Upper lobe of left lung (tissue), 6 donors: ENCODE measurements around the gene CYP4B1. TPM values are rescaled to one million over a fixed set of nuclear protein-coding genes. Genes with fewer than 3 reads are reported as not detected.
A peak's percentile ranks its signal among the peaks of the same experiment; 100 is the strongest.
"Not testable (repeated sequence)": the region's sequence is repeated elsewhere in the genome, so short reads cannot be mapped to it uniquely, and the experiment has no call there.

ENCODE experiments used
- ATAC-seq, 2 donors: fragments of 200-7000 bp; cut with Tn5 transposase; one replicate each; pipeline ENCODE4 v1.9.1; 2022; ENCODE audit warnings: mild to moderate bottlenecking in 2 of 2, moderate library complexity in 2 of 2; ENCODE audit not compliant: low FRiP score in 2 of 2
- DNase-seq, 2 donors: peaks; one replicate each; pipeline ENCODE4 v3.0.0-alpha.2; 2019 to 2020
- H3K27ac ChIP-seq, 4 donors: fragments of 200-600 bp; sonication (generic); one replicate each; pipeline ENCODE4 v1.5.1; 2016 to 2019
- H3K27me3 ChIP-seq, 4 donors: fragments of 200-600 bp; sonication (generic); one replicate each; pipeline ENCODE4 v1.5.1; 2017 to 2019
- H3K36me3 ChIP-seq, 4 donors: fragments of 200-600 bp; sonication (generic); one replicate each; pipeline ENCODE4 v1.5.1; 2016 to 2019
- H3K4me1 ChIP-seq, 4 donors: fragments of 200-600 bp; sonication (generic); one replicate each; pipeline ENCODE4 v1.5.1; 2018 to 2019
- H3K4me3 ChIP-seq, 4 donors: fragments of 200-600 bp; sonication (generic); one replicate each; pipeline ENCODE4 v1.5.1; 2017 to 2019; ENCODE audit warnings: mild to moderate bottlenecking in 2 of 4, moderate library complexity in 1 of 4
- H3K9me3 ChIP-seq, 4 donors: fragments of 200-600 bp; sonication (generic); one replicate each; pipeline ENCODE4 v1.5.1; 2018 to 2019
- CTCF ChIP-seq, 6 experiments: fragments of 450-650 bp in 4 of 6; fragments of 200-600 bp in 2 of 6; sonication (generic) in 2 of 6; IDR thresholded peaks; one replicate each; pipeline ENCODE4 v1.5.1; 2016 to 2019; ENCODE audit warnings: antibody characterized with exemption in 6 of 6
- EP300 ChIP-seq, 4 donors: sonication (generic); formaldehyde crosslinking; IDR thresholded peaks; one replicate each; pipeline ENCODE4 v1.5.1; 2017; ENCODE audit warnings: antibody characterized with exemption in 4 of 4, control low read depth in 2 of 4
- POLR2A ChIP-seq, 4 donors: fragments of 450-650 bp; IDR thresholded peaks; one replicate each; pipeline ENCODE4 v1.5.1; 2016 to 2017; ENCODE audit warnings: antibody characterized with exemption in 4 of 4, mild to moderate bottlenecking in 2 of 4
- POLR2AphosphoS5 ChIP-seq, 2 donors: sonication (generic); formaldehyde crosslinking; IDR thresholded peaks; one replicate each; pipeline ENCODE4 v1.5.1; 2017; ENCODE audit warnings: antibody characterized with exemption in 2 of 2
- WGBS, 2 donors: methylation state at CpG; one replicate each; pipeline ENCODE4 v1.1.5; 2017 to 2018; 5-methylcytosine and 5-hydroxymethylcytosine counted together
- total RNA-seq, 6 donors: library from RNA; depleted of rRNA in 4 of 6; stranded (reverse); fragments of >200 nt in 4 of 6; gene quantifications; one replicate each; pipeline versions ENCODE4 v1.1.0 to v1.2.1, GENCODE V29; 2016 to 2021
- donor health status: DM: no; HTN: no; CAD: no; lungs with moderate emphysema.
- donor health status: DM: no; HTN: yes; CAD: no; lungs with severe emphysema.

Gene CYP4B1
- total RNA-seq, 6 donors from 2014 or later: 211 to 1,043 (median 640) TPM

- Histone ChIP-seq H3K36me3 (no peaks in the 10 kb centered on the region), H3K27ac (no peak overlapping the region), H3K4me3 (no peak overlapping the region), H3K27me3 (no peaks in the 10 kb centered on the region), H3K9me3 (peaks cover 9 to 38% (median 24%) of the 10 kb centered on the region in 4 donors), H3K4me1 (peaks cover 13 to 22% (median 18%) of the 10 kb centered on the region in 4 donors)
- 83 to 90% methylated on average over 3 of the region's 3 CpGs for WGBS, 2 donors
- DNase-seq (no peak), ATAC-seq (no peak)
- TF ChIP-seq CTCF (IDR thresholded peaks at IDR 0.05): no peak
- TF ChIP-seq POLR2AphosphoS5 (IDR thresholded peaks at IDR 0.05): no peak
These were observed 28.3 kb upstream of the CYP4B1 start for GRCh38 chr1:46770541-46770940.

GRCh38 chr1:46772571-46772970, 26.3 kb upstream of the CYP4B1 start:
- no peaks in the 10 kb centered on the region for H3K27me3 ChIP-seq
- DNase-seq (no peak), ATAC-seq (peak in 1 of 2 donors; percentile 52)
- H3K27ac ChIP-seq: no peak overlapping the region
- no peaks in the 10 kb centered on the region for H3K36me3 ChIP-seq
- no peak overlapping the region for H3K4me3 ChIP-seq
- H3K9me3 ChIP-seq: peaks cover 9 to 38% (median 24%) of the 10 kb centered on the region in 4 donors
- H3K4me1 ChIP-seq: peaks cover 6 to 16% (median 8%) of the 10 kb centered on the region in 4 donors
- TF ChIP-seq POLR2AphosphoS5 (IDR thresholded peaks at IDR 0.05) (no peak), POLR2A (IDR thresholded peaks at IDR 0.05) (no peak), CTCF (IDR thresholded peaks at IDR 0.05) (no peak), EP300 (IDR thresholded peaks at IDR 0.05) (no peak)
- 39 to 60% methylated on average over 1 of the region's 1 CpG for WGBS, 2 donors

GRCh38 chr1:46774297-46774696, 24.5 kb upstream of the CYP4B1 start:
- DNase-seq (no peak), ATAC-seq (no peak)
- Histone ChIP-seq H3K4me1 (peaks cover 0 to 5% (median 0%) of the 10 kb centered on the region in 4 donors), H3K27me3 (no peaks in the 10 kb centered on the region), H3K9me3 (peaks cover 9 to 35% (median 24%) of the 10 kb centered on the region in 4 donors), H3K4me3 (no peak overlapping the region), H3K27ac (no peak overlapping the region), H3K36me3 (no peaks in the 10 kb centered on the region)
- WGBS, 2 donors: 100% methylated on average over 1 of the region's 1 CpG
- no peak for TF ChIP-seq POLR2A (IDR thresholded peaks at IDR 0.05)
- no peak for TF ChIP-seq CTCF (IDR thresholded peaks at IDR 0.05)
- no peak for TF ChIP-seq EP300 (IDR thresholded peaks at IDR 0.05)

GRCh38 chr1:46778456-46778855, 20.4 kb upstream of the CYP4B1 start:
- 91 to 97% methylated on average over 5 to 15 of the region's 18 CpGs for WGBS, 2 donors
- H3K27ac ChIP-seq, ATAC-seq, H3K27me3 ChIP-seq, H3K4me3 ChIP-seq, H3K36me3 ChIP-seq, H3K4me1 ChIP-seq, H3K9me3 ChIP-seq: not testable (repeated sequence)
- DNase-seq: peak in 1 of 2 donors; percentile 67

GRCh38 chr1:46784666-46785065, 14.2 kb upstream of the CYP4B1 start:
- WGBS, 2 donors: 87 to 90% methylated on average over 1 of the region's 1 CpG
- H3K4me3 ChIP-seq: no peak overlapping the region
- H3K27ac ChIP-seq: no peak overlapping the region
- ATAC-seq (no peak), DNase-seq (no peak)
- H3K27me3 ChIP-seq: no peaks in the 10 kb centered on the region
- H3K4me1 ChIP-seq: no peaks in the 10 kb centered on the region
- peaks cover 0 to 3% (median 0%) of the 10 kb centered on the region in 4 donors for H3K9me3 ChIP-seq
- TF ChIP-seq POLR2A (IDR thresholded peaks at IDR 0.05) (no peak), CTCF (IDR thresholded peaks at IDR 0.05) (no peak), EP300 (IDR thresholded peaks at IDR 0.05) (no peak), POLR2AphosphoS5 (IDR thresholded peaks at IDR 0.05) (no peak)
- H3K36me3 ChIP-seq: no peaks in the 10 kb centered on the region

- H3K36me3 ChIP-seq, H3K27me3 ChIP-seq, DNase-seq, H3K4me3 ChIP-seq, ATAC-seq, H3K9me3 ChIP-seq, H3K27ac ChIP-seq, H3K4me1 ChIP-seq: not testable (repeated sequence)
- 61 to 67% methylated on average over 4 of the region's 4 CpGs for WGBS, 2 donors
These were observed 10.2 kb upstream of the CYP4B1 start for GRCh38 chr1:46788634-46789033.
